Fibroblast of upper back skin (primary cell): Measurements from ENCODE around the gene SLC9A3.

ENCODE experiments used
- DNase-seq: peaks from one replicate; pipeline ENCODE4 v3.0.0-alpha.2; 2013

The SLC9A3 gene

GRCh38 chr5:438481-438981 lies 85.7 kb downstream of the SLC9A3 start:
- no peak for DNase-seq

- no peak for DNase-seq
These were observed 86.9 kb downstream of the SLC9A3 start for GRCh38 chr5:437281-437771.

GRCh38 chr5:436641-436975 lies 87.6 kb downstream of the SLC9A3 start:
- no peak for DNase-seq

- DNase-seq = peak; percentile 23
These were observed 88.1 kb downstream of the SLC9A3 start for GRCh38 chr5:435961-436640.

- DNase-seq = no peak
These were observed 89.0 kb downstream of the SLC9A3 start for GRCh38 chr5:435156-435790.

GRCh38 chr5:434443-435146 lies 89.7 kb downstream of the SLC9A3 start:
- DNase-seq = no peak

- DNase-seq = no peak
These were observed 90.4 kb downstream of the SLC9A3 start for GRCh38 chr5:433836-434235.

GRCh38 chr5:432928-433791 lies 91.1 kb downstream of the SLC9A3 start:
- DNase-seq = no peak

GRCh38 chr5:432201-432927 lies 91.9 kb downstream of the SLC9A3 start:
- DNase-seq = no peak

GRCh38 chr5:431711-432050 lies 92.6 kb downstream of the SLC9A3 start:
- DNase-seq = no peak

GRCh38 chr5:431001-431710 lies 93.1 kb downstream of the SLC9A3 start:
- DNase-seq = peak; percentile 45

GRCh38 chr5:430214-430925 lies 93.9 kb downstream of the SLC9A3 start:
- DNase-seq = no peak

GRCh38 chr5:429453-430188 lies 94.6 kb downstream of the SLC9A3 start:
- DNase-seq = peak; percentile 74

GRCh38 chr5:428754-429452 lies 95.3 kb downstream of the SLC9A3 start:
- DNase-seq = no peak

- no peak for DNase-seq
These were observed 96.0 kb downstream of the SLC9A3 start for GRCh38 chr5:428219-428618.

GRCh38 chr5:427415-428087 lies 96.7 kb downstream of the SLC9A3 start:
- no peak for DNase-seq

GRCh38 chr5:426392-426976 lies 97.8 kb downstream of the SLC9A3 start:
- DNase-seq = no peak

- DNase-seq = no peak
These were observed 98.5 kb downstream of the SLC9A3 start for GRCh38 chr5:425714-426113.
